Endodermal cell (in vitro differentiated cells): Measurements from ENCODE around the gene CDKN1B. TPM values are rescaled to one million over a fixed set of nuclear protein-coding genes. Genes with fewer than 3 reads are reported as not detected.

ENCODE experiments used
- DNase-seq: peaks from one replicate; pipeline ENCODE4 v3.0.0-alpha.2; 2017
- H3K27ac ChIP-seq: 2 replicates; pipeline ENCODE4 v1.5.1; 2013; ENCODE audit warnings: mild to moderate bottlenecking, low read depth, low read length, moderate library complexity
- H3K27me3 ChIP-seq: 2 replicates; pipeline ENCODE4 v1.6.1; 2013; ENCODE audit warnings: mild to moderate bottlenecking, low read length, moderate library complexity; ENCODE audit not compliant: insufficient read depth, control insufficient read depth, poor library complexity, severe bottlenecking
- H3K36me3 ChIP-seq: 2 replicates; pipeline ENCODE4 v1.7.0; 2013; ENCODE audit warnings: mild to moderate bottlenecking, low read length, moderate library complexity; ENCODE audit not compliant: control insufficient read depth, insufficient read depth
- H3K4me1 ChIP-seq: one replicate; pipeline ENCODE4 v1.7.0; 2013; ENCODE audit warnings: low read length; ENCODE audit not compliant: control insufficient read depth, insufficient read depth
- H3K4me3 ChIP-seq: 2 replicates; pipeline ENCODE4 v1.5.1; 2013; ENCODE audit warnings: mild to moderate bottlenecking, low read length, moderate library complexity
- H3K9ac ChIP-seq: 2 replicates; pipeline ENCODE4 v1.6.1; 2013; ENCODE audit warnings: mild to moderate bottlenecking, low read length, moderate library complexity; ENCODE audit not compliant: poor library complexity, severe bottlenecking; ENCODE audit errors: extremely low read depth
- H3K9me3 ChIP-seq: 2 replicates; pipeline ENCODE4 v1.6.1; 2013; ENCODE audit warnings: mild to moderate bottlenecking, low read length, moderate library complexity; ENCODE audit not compliant: control insufficient read depth
- H3K27ac Mint-ChIP-seq: 2 replicates; pipeline ENCODE4 v1.8.0; 2020; ENCODE audit warnings: mixed read lengths
- H3K27me3 Mint-ChIP-seq: 2 replicates; pipeline ENCODE4 v1.8.0; 2021; ENCODE audit warnings: mild to moderate bottlenecking, mixed read lengths; ENCODE audit not compliant: insufficient read depth
- H3K36me3 Mint-ChIP-seq: 2 replicates; pipeline ENCODE4 v1.8.0; 2020; ENCODE audit warnings: low read depth, mixed read lengths
- H3K4me1 Mint-ChIP-seq: 2 replicates; pipeline ENCODE4 v1.8.0; 2020; ENCODE audit warnings: mixed read lengths
- H3K4me3 Mint-ChIP-seq: 2 replicates; pipeline ENCODE4 v1.8.0; 2020; ENCODE audit warnings: mild to moderate bottlenecking, moderate library complexity, mixed read lengths
- H3K9me3 Mint-ChIP-seq: 2 replicates; pipeline ENCODE4 v1.8.0; 2020; ENCODE audit warnings: mild to moderate bottlenecking, mixed read lengths
- CTCF ChIP-seq: fragments of 200-600 bp; sonication (generic); conservative IDR thresholded peaks from 2 replicates; pipeline ENCODE4 v1.5.0; 2021; ENCODE audit warnings: antibody characterized with exemption, mild to moderate bottlenecking
- WGBS, 2 experiments: methylation state at CpG; one replicate each; pipeline versions ENCODE4 v1.1.5 to v1.1.7; 2013; ENCODE audit warnings: missing lambda C conversion rate in 2 of 2, mixed read lengths in 1 of 2; ENCODE audit not compliant: insufficient coverage in 1 of 2, insufficient read length in 1 of 2; 5-methylcytosine and 5-hydroxymethylcytosine counted together
- total RNA-seq, 2 donors: library from RNA; stranded (reverse); fragmentation: NEBNext Ultra II Directional in 1 of 2; extraction: Animal tissue kit (Norgen Biotek cat#: 25700) in 1 of 2; gene quantifications; 2 replicates in 1 of 2; 3 replicates in 1 of 2; pipeline ENCODE4 v1.2.1, GENCODE V29; 2021

The CDKN1B gene
- total RNA-seq, 2 donors from 2014 or later, result 40.1 to 63.9 TPM

- no peak overlapping the region for H3K4me3 Mint-ChIP-seq
- H3K4me1 Mint-ChIP-seq, result peaks cover 34% of the 10 kb centered on the region
- Histone ChIP-seq H3K4me3 (no peak overlapping the region), H3K9me3 (no peaks in the 10 kb centered on the region), H3K9ac (no peak overlapping the region), H3K27ac (no peak overlapping the region), H3K36me3 (no peaks in the 10 kb centered on the region), H3K4me1 (peaks cover 17% of the 10 kb centered on the region), H3K27me3 (no peaks in the 10 kb centered on the region)
- 77 to 94% methylated on average over 2 to 3 of the region's 3 CpGs for WGBS, 2 experiments
- peaks cover 8% of the 10 kb centered on the region for H3K27me3 Mint-ChIP-seq
- TF ChIP-seq CTCF, result no peak
- H3K36me3 Mint-ChIP-seq, result no peaks in the 10 kb centered on the region
- H3K27ac Mint-ChIP-seq, result no peak overlapping the region
- no peak for DNase-seq
- no peaks in the 10 kb centered on the region for H3K9me3 Mint-ChIP-seq
Observed at GRCh38 chr12:12747278-12747677, 30.1 kb downstream of the CDKN1B start.

GRCh38 chr12:12748044-12748443 lies 30.9 kb downstream of the CDKN1B start:
- H3K4me3 Mint-ChIP-seq, result no peak overlapping the region
- WGBS, 2 experiments, result 86 to 100% methylated on average over 1 to 3 of the region's 3 CpGs

GRCh38 chr12:12749433-12749832 lies 32.3 kb downstream of the CDKN1B start:
- peaks cover 22% of the 10 kb centered on the region for H3K4me1 ChIP-seq
- WGBS, 2 experiments, result 97% methylated on average over 7 of the region's 7 CpGs
- H3K4me3 ChIP-seq, result no peak overlapping the region
- Mint-ChIP-seq H3K27me3 (peaks cover 8% of the 10 kb centered on the region), H3K4me3 (no peak overlapping the region), H3K36me3 (no peaks in the 10 kb centered on the region), H3K4me1 (peaks cover 38% of the 10 kb centered on the region), H3K9me3 (no peaks in the 10 kb centered on the region), H3K27ac (no peak overlapping the region)
- no peaks in the 10 kb centered on the region for H3K9me3 ChIP-seq
- no peak for DNase-seq
- H3K36me3 ChIP-seq, result no peaks in the 10 kb centered on the region
- TF ChIP-seq CTCF, result no peak
- H3K9ac ChIP-seq, result no peak overlapping the region
- no peak overlapping the region for H3K27ac ChIP-seq
- no peaks in the 10 kb centered on the region for H3K27me3 ChIP-seq

More at GRCh38 chr12:12748044-12748443, 30.9 kb downstream of the CDKN1B start:
- Mint-ChIP-seq H3K4me1 (peaks cover 42% of the 10 kb centered on the region), H3K27me3 (peaks cover 8% of the 10 kb centered on the region), H3K27ac (no peak overlapping the region), H3K36me3 (no peaks in the 10 kb centered on the region), H3K9me3 (no peaks in the 10 kb centered on the region)
- Histone ChIP-seq H3K36me3 (no peaks in the 10 kb centered on the region), H3K9ac (no peak overlapping the region), H3K4me3 (no peak overlapping the region), H3K4me1 (peaks cover 22% of the 10 kb centered on the region), H3K27me3 (no peaks in the 10 kb centered on the region), H3K9me3 (no peaks in the 10 kb centered on the region), H3K27ac (no peak overlapping the region)
- TF ChIP-seq CTCF, result no peak
- no peak for DNase-seq
